Measurements from ENCODE around the gene RAP1GAP.
"Not testable (repeated sequence)": the region's sequence is repeated elsewhere in the genome, so short reads cannot be mapped to it uniquely, and the experiment has no call there.

RAP1GAP gene

GRCh38 chr1:21568006-21568746 lies 101.0 kb downstream of the RAP1GAP start:
- no peak for DNase-seq

GRCh38 chr1:21567241-21568005 lies 101.7 kb downstream of the RAP1GAP start:
- DNase-seq = no peak

GRCh38 chr1:21566361-21566760 lies 102.8 kb downstream of the RAP1GAP start:
- DNase-seq = not testable (repeated sequence)

GRCh38 chr1:21565285-21565684 lies 103.9 kb downstream of the RAP1GAP start:
- no peak for DNase-seq

- DNase-seq = no peak
These were observed 104.5 kb downstream of the RAP1GAP start for GRCh38 chr1:21564521-21565095.

- no peak for DNase-seq
These were observed 105.2 kb downstream of the RAP1GAP start for GRCh38 chr1:21563971-21564370.

- DNase-seq = no peak
These were observed 106.3 kb downstream of the RAP1GAP start for GRCh38 chr1:21562896-21563295.

- DNase-seq = no peak
These were observed 108.1 kb downstream of the RAP1GAP start for GRCh38 chr1:21560916-21561638.

GRCh38 chr1:21559788-21560567 lies 109.2 kb downstream of the RAP1GAP start:
- DNase-seq = no peak

GRCh38 chr1:21553116-21553926 lies 115.8 kb downstream of the RAP1GAP start:
- DNase-seq = no peak

GRCh38 chr1:21552715-21553114 lies 116.4 kb downstream of the RAP1GAP start:
- DNase-seq = no peak

- DNase-seq = no peak
These were observed 118.2 kb downstream of the RAP1GAP start for GRCh38 chr1:21550866-21551475.

- no peak for DNase-seq
These were observed 119.1 kb downstream of the RAP1GAP start for GRCh38 chr1:21550097-21550496.

- DNase-seq = no peak
These were observed 121.3 kb downstream of the RAP1GAP start for GRCh38 chr1:21547876-21548275.

Data from stimulated activated CD4-positive, alpha-beta T cell treated with anti-CD3 and anti-CD28 coated beads, Interleukin-4, amount 100 ng/mL, for 1 hour (primary cell).